ENCODE measurements around the gene ZEB2.

DNA sequence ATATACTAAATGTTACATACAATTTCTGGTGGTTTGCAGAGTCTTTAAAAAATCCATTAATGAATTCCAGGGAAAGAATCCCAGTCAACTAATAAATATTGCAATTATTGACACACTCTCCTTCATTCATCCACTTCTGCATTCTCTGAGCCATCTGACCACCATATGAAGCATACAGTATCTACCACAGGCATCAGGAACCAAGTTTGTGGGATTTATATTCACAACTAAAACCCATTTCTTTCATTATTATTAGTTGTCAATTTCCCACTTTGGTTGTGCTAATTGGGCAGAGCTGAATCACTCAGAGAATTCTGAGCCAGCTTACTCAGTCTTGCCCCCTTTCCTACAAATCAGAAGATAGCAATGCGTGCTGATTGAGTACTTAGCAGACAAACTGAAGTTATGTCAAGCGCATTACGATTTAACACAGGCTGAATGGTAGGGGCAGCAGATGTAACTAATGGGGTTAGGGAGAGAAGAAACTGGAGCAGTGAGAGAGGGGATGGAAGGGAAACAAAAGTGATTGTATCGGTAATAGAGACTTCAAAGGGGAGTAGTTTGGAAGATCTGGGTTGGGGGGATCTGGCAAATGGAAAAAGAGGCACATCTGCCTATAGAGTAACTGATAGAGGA, 52.3 kb downstream of the ZEB2 start:
- TF ChIP-seq CTCF (IDR thresholded peaks at IDR 0.05): no peak
- no peak for TF ChIP-seq POLR2AphosphoS5 (IDR thresholded peaks at IDR 0.05)

Measured in transverse colon (tissue), 4 donors.